HG03175 (cell line): ENCODE data around the gene CFAP300.

Experiments used
- ATAC-seq: cut with Tn5 transposase; IDR thresholded peaks from one replicate; pipeline ENCODE4 v1.9.1; 2021; ENCODE audit warnings: mild to moderate bottlenecking, moderate library complexity; ENCODE audit not compliant: unreplicated experiment

The CFAP300 gene

DNA sequence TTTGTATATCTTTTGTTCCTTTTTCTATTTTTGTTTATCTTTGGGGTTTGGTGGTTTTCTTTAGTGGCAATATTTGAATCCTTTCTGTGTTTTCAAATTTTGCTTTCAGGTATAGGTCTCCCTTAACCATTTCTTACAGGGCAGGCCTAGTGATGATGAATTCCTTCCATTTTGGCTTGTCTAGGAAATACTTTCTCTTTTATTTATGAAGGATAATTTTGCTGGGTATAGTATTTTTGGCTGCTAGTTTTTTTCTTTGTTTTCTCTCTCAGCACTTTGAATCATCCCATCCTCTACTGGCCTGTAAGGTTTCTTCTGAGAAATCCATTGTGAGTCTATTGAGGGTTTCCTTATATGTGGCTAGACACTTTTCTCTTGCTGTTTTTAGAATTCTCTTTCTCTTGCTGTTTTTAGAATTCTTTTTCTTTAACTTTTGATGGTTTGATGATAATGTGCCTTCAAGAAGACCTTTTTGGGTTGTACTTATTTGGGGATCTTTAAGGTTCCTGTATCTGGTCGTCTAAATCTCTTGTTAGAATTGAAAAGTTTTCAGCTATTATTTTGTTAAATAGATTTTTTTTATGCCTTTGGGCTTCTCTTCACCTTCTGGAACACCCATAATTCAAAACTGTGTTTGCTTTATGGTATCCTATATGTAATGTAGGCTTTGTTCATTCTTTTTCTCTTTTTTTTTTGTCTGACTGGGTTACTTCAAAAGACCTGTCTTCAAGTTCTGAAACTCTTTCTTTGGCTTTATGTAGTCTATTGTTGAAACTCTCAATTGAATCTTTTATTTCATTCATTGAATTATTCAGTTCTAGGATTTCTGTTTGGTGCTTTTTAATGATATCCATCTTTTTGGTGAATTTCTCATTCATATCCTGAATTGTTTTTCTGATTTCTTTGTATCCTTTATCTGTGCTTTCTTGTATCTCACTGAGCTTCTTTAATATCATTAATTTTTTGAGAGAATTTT, 24.5 kb downstream of the CFAP300 start:
- ATAC-seq, result no peak

DNA sequence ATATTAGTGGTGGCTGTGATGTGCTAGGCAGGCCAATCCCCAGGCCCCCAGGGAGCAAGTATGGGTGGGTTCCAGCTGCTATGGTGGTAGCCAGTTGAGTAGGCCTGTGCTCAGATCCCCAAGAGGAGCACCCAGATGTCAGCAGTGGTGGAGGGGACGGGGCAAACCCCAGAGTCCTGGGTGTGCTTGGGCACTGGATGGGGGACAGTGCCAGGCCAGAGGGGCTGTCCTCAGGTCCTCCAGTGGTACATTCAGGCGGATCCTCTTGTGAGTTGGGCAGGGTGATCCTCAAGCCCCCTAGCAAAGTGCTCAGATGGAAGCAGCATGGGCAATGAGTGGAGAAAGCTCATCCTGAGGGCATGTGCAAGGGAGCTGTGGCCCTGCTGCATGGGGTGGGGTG, 26.0 kb downstream of the CFAP300 start:
- no peak for ATAC-seq

DNA sequence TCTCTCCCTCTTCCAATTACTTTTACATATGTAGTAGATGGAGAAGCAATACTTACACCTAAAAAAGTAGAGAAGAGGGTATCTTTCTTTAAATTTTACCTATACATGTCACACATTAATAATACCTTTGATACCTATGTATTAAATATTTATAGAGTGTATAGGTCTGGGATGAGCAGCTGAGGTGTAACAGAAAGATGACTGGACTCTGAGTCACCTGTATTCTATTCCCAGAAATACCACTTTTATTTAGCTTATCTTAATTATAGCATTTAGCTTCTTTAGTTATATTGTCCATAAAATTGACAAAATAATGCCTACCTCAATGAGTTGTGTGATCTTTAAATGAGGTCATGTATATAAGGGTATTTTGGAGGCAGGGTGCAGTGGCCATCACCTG, 32.4 kb downstream of the CFAP300 start:
- no peak for ATAC-seq

GRCh38 chr11:102081313-102081712, 34.1 kb downstream of the CFAP300 start:
- no peak for ATAC-seq

DNA sequence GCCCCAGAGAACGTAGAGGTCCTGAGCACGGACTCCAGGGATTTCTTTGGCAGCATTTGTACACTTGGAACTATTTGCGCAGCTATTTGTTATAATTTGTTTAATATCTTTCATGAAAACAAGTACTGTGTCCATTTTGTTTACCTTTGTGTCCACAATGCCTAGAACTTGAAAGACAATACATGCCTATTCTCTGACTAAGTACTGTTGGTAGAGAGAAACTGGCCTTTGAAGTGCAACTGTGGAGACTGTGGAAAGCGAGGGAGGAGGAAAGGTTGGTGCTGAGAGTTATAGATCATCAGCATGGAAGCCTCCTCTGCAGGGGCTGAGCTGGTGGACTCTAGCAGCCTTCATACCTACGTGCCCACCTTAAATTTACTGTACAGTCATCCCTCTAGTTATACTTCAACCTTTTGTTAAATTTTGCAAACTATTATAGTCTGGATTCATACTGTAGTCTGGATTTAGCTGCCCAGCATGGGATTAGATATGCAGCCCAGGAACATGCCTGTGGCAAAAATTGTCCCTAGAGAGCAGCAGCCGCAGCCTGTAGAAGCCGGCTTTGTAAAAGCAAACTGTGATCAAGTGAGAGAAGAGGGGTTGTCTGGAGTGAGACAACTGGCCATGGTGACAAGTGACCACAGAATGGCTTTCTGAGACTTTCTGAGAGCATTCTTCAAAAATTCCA, 38.8 kb downstream of the CFAP300 start:
- no peak for ATAC-seq

DNA sequence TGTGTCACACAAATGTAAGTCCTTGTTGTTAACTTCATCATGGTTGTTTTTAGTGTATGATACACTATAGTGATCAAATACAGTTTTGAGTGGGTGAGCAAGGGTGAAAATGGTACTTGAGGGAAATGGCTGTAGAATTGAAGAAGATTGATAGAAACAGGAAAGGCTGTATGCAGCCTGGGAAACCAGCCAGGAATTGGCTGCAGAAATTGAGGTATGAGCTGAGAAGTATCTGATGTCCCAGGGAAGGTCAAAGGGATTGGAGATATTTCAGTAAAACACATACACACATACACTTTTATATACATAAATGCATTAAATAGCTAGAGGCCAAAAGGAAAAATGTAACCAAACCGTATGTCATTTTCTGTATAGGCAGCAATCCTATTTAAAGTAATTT, 49.9 kb downstream of the CFAP300 start:
- no peak for ATAC-seq

- no peak for ATAC-seq
These were observed 52.5 kb downstream of the CFAP300 start for GRCh38 chr11:102099755-102100154.

- ATAC-seq, result no peak
These were observed 61.6 kb downstream of the CFAP300 start for GRCh38 chr11:102108734-102109440.

- peak; percentile 85 for ATAC-seq
These were observed 62.9 kb downstream of the CFAP300 start, which contains the start of gene YAP1 for GRCh38 chr11:102109896-102110760. TSS of gene YAP1 (plus strand) at chr11:102110447. CDS start at chr11:102110849, 402 bp downstream.

DNA sequence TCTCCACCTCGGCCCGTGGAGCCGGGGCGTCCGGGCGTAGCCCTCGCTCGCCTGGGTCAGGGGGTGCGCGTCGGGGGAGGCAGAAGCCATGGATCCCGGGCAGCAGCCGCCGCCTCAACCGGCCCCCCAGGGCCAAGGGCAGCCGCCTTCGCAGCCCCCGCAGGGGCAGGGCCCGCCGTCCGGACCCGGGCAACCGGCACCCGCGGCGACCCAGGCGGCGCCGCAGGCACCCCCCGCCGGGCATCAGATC, 63.4 kb downstream of the CFAP300 start:
- ATAC-seq, result peak; percentile 18

- no peak for ATAC-seq
These were observed 64.0 kb downstream of the CFAP300 start for GRCh38 chr11:102111011-102111786.

- no peak for ATAC-seq
These were observed 64.7 kb downstream of the CFAP300 start for GRCh38 chr11:102111787-102112508.

DNA sequence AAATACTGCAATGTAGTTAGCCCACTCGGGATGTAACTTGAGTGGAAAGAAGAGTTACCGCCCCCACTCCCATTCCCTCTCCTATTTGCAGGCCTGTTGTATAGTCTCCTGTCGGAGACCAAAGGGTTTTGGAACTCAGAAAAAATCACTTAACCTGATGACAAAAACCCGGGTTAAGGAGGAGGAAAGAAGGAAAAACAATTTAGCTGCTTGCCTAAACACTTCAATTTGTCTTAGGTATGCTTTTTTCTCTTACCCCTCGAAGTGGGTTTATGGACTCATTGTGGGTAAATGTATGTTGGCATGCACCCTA, 65.2 kb downstream of the CFAP300 start:
- no peak for ATAC-seq

DNA sequence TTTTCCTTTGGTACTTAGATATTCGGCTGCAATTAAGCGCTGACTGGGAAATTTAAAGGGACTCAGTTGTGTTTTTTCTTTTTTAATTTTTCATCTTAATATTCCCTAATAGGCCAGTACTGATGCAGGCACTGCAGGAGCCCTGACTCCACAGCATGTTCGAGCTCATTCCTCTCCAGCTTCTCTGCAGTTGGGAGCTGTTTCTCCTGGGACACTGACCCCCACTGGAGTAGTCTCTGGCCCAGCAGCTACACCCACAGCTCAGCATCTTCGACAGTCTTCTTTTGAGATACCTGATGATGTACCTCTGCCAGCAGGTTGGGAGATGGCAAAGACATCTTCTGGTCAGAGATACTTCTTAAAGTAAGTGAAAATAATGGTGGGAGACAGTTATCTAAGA, 66.8 kb downstream of the CFAP300 start:
- no peak for ATAC-seq

GRCh38 chr11:102115557-102115956, 68.3 kb downstream of the CFAP300 start:
- ATAC-seq, result no peak

GRCh38 chr11:102116453-102117205, 69.4 kb downstream of the CFAP300 start:
- ATAC-seq, result no peak

GRCh38 chr11:102117472-102118113, 70.4 kb downstream of the CFAP300 start:
- no peak for ATAC-seq

DNA sequence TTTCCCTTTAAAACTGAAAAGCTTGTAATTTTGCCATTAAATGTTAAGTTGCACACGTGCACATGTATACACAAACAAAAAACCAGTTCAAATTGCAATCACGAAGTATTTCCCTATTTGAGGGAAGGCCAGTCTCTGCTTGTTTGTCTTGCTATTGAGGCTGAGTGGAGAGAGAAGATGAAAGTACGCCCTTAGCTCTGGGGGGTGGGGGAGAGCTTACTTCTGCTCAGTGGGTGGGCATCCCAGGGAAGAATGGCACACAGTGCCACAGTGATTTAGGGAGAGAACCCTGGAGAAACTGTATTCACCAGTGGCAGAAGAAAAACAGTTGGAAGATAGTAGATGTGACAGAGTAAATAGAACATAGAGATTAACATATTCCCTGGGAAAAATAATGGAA, 71.7 kb downstream of the CFAP300 start:
- ATAC-seq, result no peak
